PC-9 (cell line): ENCODE data around the gene ME3.

Source experiments
- CTCF ChIP-seq: fragments of 200-600 bp; sonication (generic); conservative IDR thresholded peaks from 2 replicates; pipeline ENCODE4 v1.6.1; 2017; ENCODE audit warnings: mixed run types, antibody characterized with exemption, mild to moderate bottlenecking, moderate library complexity
- EZH2 ChIP-seq: fragments of 200-600 bp; sonication (generic); IDR thresholded peaks from 2 replicates; pipeline ENCODE4 v1.8.0; 2017; ENCODE audit warnings: antibody characterized with exemption, low read depth

DNA sequence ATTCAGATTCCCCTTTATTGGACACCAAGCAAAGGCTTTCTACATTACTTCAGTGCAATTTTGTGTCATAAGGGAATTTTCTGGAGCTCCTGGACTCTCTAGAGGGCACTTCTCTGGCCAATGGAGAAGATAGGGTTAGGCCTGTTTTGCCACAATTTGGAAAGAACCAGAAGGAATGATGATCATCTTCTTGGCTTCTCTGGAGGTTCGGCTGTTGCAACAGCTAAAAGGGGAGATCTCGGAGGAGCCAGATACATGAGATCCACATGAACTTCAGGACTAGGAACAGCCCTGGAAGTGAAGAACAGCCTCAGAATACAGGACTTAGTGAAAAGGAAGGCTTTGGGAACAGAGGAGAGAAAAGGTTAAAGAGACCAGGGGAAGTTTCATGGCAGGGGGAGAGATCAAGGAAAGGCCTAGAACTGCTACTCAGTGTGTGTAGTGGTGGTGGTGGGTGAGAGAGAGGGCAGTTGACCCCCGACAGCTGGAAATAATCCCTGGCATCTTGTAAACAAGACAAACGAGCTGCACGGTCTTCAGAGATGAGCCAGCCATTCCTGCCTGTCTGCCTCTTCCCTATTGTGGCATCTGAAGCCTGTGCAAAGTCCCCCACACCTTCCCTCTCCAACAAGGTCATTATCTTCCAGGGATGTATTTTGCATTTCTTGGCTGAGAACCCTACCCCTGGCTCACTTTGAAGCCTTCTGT lies 214.0 kb downstream of the ME3 start:
- TF ChIP-seq CTCF (no peak), EZH2 (no peak)
